ENCODE results near the gene EGFLAM.

EGFLAM gene

DNA sequence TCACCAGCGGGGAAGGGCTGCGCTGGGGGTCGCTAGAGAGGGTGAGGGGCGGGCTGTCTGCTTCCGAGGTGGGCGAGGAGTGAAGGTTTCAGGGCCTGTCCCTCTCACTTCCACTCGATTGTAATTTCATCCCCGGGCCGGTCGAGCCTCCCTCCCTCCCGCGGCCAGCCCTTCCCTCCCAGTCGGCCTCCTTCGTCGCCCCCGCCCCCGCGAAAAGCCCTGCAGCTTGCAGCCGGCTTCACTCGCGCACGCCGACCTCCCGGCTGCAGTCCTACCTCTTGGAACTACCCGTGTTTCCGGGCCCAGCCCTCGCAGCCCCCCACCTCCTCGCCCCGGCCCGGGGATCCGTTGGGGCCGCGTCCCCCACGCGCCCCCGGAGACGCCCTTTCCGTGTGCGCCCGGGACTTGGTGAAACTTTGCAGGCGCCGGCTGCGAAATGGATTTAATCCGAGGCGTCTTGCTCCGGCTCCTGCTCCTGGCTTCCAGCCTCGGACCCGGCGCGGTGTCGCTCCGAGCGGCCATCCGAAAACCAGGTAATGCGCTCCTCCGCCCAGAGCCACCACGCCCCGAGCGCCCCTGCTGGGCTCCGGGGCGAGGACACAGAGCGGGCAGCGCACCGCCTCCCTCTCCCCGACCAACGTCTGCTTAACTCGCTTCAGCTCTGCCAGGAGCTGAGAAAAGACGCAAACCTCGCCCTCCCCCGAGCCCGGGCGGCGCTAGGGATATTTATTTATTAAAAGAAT is at the start of gene EGFLAM:
EGFLAM (plus strand) TSS at position 241 of the 743 bp plus-strand sequence; CDS start at position 437, 196 bp downstream.
- no peak for DNase-seq (ENCODE audit: low read depth in 2 of 2)

DNA sequence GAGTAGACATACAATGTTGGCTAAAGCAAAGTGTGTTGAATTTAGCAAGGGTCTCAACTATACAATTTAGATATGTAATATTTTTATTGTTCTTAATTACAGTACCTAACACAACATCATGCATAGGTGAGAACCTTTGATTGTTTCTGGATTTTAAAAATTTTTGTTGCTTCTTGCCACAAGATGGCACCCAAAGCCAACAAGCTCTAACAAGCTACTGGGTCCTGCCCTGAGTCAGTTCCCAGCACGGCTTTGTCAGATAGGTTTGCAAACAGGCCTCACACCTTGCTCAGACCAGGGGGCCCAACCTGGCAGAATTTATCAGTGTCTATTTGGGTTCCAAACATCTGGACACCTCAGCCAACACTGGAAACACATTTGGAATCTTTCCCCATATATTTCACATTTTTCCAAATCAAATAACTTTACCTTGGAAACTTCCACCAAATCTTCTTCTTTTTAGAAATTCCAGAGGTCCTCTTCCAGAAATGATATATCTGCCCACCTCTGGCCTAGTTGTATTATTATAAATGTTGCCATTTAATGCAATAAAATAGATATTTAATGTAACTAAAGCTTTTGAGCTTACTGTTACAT is 49.5 kb upstream of the EGFLAM start:
- DNase-seq (ENCODE audit: low read depth in 2 of 2) = peak; percentile 4 to 7

DNA sequence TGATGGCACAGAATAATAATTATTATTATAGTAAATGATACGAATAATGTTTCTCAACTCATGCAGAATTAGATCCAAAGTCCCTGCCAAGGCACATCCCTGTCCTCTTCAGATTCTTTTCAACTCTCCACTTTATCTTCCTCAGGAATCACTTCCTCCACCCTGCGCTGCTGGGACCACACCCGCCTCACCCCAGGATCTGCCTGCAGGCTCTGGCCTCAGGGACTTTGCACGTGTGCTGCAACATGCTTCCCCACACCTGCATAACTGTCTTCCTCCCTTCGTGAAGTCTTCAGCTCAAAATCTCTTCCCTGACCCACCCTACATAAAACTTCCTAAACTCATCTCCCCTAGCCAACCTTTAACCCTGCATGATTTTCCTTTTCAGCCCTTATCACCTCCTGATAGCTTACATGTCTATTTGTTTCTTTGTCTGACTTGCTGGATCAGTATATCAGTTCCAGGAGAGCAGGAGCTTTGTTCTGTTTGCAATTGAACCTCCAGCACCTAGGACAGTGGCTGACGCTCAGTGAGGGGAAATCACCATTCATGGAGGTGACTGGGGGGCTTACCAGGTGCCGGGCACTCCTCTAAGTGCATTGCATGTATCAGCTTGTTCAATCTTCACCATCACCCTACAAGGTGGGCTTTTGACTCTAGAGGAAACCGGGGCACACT is 47.5 kb upstream of the EGFLAM start:
- DNase-seq (ENCODE audit: low read depth in 2 of 2) = no peak

DNA sequence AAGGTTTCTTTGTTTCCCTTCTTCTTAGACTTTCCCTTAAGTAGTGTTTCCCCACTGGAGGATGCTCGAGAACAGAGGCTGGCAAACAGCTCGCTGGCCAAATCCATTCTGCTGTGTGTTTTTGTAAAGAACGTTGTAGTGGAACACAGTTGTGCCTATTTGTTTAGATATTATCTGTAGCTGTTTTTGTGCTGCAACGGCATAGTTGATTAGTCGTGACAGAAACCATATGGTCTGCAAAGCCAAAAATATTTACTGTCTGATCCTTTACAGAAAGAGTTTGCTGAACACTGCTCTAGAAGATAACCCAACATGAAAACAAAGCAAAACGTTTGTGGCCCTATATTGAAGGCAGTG is 47.0 kb upstream of the EGFLAM start:
- DNase-seq (ENCODE audit: low read depth in 2 of 2) = no peak

DNA sequence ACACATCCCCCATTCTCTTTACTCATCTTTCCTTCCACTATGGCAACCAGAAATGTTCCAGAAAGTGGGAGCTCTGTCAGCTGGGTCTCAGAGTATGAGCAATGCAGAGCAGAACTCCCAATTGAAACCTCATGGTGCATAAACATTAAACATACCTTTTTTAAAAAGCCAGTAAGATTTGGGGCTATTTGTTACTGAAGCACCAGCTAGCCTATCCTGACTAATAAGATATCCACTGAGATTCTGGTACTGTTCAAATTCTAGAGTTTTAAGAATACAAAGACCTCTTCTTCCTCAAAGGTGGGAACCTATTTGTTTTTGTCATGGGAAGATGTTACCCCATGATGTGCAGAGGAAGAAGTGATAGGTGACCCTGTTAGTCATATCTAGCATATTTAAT is 46.1 kb upstream of the EGFLAM start:
- no peak for DNase-seq (ENCODE audit: low read depth in 2 of 2)

DNA sequence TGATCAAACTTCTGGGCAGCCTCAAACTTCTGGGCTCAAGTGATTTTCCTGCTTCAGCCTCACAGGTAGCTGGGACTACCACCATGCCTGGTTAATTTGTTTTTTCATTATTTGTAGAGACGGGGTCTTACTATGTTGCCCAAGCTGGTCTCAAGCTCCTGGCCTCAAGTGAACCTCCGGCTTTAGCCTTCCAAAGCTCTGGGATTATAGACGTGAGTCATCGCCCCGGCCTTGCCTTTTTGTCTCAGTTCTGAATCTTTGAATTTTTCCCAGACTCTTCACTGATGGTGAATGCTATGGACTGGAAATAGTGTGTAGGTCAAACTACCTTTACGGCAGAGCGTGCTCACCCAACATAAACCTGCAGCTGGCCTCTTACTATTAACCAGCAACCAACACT is 32.3 kb upstream of the EGFLAM start:
- no peak for DNase-seq (ENCODE audit: low read depth in 2 of 2)

DNA sequence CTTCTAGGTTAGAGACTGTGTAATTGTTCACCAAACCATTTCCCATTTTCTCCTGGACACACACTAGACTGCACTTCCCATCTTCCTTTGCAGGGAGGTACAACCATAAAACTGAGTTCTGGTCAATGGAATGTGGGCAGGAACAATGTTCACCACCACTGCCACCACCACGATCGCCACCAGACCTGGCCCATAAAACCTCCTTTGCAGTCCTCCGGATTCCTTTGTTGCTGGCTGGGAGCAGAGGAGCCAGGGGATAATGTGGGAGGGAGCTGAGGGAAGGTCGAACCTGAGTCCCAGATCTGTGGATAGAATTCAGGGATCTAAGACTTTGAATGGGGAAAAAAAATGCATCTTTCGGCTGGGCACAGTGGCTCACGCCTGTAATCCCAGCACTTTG is 29.4 kb upstream of the EGFLAM start:
- no peak for DNase-seq (ENCODE audit: low read depth in 2 of 2)

DNA sequence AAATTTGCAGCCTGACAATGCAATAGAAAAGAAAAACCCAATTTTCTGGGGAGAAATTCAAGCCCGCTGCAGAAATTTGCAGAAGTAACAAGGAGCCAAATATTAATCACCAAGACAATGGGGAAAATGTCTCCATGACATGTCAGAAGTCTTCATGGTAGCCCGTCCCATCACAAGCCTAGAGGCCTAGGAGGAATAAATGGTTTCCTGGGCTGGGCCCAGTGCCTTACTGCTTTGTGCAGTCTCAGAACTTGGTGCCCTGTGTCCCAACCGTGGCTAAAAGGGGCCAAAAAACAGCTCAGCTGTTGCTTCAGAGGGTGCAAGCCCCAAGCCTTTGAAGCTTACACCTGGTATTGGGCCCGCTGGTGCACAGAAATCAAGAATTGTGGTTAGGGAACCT is 23.6 kb upstream of the EGFLAM start:
- DNase-seq (ENCODE audit: low read depth in 2 of 2) = no peak

DNA sequence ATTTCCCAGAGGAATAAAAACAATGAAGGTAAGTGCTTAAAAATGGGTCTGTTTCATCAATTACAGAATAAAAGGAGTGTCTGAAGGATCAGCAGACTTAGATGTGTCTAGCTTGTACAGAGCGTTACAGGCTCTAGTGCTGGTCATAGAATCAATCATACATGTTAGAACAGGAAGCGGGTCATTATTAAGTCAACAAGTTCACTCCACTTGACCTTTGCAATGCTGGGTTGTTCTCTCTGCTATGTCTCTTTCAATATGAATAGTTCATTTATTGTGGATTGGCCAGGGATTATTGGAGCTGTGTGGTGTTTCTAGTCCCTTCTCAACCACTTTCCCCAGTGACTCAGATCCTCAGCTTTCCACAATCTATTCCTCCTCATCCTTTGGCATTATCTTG is 20.7 kb upstream of the EGFLAM start:
- DNase-seq (ENCODE audit: low read depth in 2 of 2) = no peak

DNA sequence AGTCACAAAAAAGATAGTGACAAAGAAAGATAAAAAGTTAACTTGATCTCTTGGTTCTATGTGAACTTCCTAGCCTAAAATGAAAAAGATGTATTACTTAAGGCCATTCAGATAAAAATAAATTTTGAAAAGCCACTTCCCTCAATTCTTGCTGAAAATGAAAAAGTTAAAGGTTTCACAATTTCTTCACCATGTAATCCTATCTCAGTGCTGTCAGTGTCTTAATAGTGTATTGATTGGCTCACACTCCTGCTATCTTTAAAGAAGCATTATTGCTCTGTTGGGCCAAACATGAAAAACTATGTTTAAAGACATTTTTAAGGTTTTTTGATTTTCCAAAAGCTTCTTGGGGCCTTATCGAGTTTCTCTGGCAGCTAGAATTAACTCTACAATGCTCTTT is 18.1 kb upstream of the EGFLAM start:
- DNase-seq (ENCODE audit: low read depth in 2 of 2) = no peak

DNA sequence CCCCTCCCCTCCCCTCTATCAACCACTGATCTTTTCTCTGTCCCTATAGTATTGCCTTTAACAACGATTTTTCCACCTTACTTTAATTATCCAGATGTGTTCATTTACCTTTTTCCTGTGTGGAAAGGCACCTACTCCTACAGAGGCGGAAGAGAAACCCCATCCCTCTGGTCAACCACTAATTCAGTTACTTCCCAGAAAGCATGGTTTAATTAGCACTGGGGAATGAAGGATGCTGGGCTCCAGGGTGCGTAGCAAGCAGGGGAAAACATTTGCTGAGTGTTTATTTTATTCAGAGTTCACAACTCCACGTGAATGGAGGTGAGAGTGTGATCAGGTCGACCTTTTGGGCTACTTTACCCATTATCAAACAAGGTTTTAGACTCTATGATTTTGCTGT is 16.7 kb upstream of the EGFLAM start:
- DNase-seq (ENCODE audit: low read depth in 2 of 2) = no peak

DNA sequence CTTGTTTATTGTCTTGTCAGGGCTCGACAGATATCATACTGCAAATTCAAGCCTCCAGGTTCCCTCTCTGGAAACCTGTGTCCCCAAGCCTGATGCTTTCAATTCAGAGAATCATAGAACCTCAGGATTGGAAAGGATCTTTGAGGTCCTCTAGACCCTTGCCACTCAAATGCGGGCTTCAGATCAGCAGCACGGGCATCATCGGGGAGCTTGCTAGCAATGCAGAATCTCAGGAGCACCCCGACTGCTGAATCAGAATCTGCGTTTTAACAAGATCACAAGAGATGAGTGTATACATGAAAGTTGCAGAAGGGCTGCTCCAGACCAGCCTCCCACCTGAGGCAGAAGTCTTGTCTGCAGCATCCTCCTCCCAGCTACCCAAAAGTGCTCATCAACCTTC is 13.1 kb upstream of the EGFLAM start:
- no peak for DNase-seq (ENCODE audit: low read depth in 2 of 2)

DNA sequence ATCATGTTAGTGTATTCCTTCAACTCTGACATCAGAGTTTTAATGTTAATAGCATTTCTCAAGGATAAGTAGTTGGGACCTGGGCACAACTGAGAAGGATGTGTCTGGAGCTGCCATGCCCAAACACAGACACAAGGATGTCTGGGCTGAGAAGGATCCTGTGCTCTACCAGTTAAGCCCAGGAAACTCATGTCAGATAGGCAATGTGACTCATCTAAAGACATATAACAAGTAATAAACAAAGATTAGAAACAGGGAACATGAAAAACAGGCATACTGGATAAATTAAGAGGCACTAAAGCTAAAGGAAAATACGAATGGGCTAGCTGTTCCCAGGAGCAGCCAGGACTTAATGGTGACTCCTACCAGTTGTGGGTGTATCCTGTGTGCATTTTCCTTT is 9.1 kb upstream of the EGFLAM start:
- no peak for DNase-seq (ENCODE audit: low read depth in 2 of 2)

DNA sequence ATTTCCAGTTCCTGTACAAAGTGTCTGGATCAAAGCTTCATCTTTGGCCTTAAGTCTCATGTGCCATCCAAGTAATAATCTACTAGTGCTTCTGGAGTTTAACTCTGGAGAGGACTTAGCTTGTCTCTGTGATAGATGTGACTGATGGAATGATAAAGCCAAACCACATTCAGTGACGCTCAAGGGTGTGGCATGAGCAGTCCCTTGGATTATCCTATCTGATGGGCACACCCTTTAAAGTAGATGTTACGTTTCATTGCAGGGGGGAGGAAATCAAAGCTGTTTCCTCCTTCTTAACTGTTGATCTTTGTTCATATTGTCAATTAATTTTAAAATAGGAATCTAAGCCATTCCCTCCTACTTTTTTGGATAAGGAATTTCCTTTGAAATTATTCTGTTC is 8.5 kb upstream of the EGFLAM start:
- DNase-seq (ENCODE audit: low read depth in 2 of 2) = no peak

DNA sequence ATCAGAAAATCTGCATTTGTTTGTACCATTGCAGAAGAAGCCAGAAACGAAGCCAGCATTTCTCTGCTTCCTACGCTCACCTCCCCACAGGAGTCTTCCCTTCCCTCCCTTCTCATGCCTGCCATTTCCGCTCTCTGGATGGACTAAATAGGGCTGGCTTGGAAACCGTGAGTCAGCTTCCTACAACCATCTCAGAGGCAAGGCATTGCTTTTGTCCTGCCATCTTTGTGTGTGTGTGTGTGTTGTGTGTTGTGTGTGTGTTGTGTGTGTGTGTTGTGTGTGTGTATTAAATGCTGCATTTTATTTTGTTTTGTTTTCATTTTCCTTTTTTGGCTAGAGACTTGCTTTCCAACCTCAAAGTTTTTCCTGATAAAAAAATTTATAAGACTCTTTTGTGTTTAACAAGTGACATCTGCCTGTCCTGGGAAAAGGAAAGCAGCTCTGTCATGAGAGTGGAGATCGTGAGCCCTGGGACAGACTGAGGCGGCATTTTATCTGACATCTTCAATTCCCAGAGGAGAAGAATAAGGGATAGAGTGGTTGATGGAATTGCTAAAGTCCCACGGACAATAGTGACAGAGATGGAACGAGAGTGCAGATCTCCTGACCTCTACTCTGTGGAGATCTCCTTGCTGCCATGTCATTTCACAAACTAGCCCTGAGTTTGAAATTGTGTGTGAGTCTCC is 7.5 kb upstream of the EGFLAM start:
- no peak for DNase-seq (ENCODE audit: low read depth in 2 of 2)

DNA sequence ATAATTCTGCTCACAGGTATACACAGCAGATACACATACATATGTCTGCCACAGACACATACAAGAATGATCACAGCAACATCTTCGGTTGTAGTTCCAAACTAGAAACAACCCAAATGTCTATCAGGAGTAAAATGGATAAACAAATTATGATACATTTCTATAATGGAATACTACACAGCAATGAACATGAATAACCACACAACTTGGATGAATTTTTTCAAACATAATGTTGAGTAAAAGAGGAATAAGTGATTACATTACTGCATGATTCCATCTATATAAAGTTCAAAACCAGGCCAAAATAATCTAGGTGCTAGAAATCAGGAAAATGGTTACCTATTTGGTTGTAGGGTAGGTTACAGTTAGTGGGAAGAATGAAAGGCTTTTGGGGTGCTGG is 4.6 kb upstream of the EGFLAM start:
- DNase-seq (ENCODE audit: low read depth in 2 of 2) = no peak

DNA sequence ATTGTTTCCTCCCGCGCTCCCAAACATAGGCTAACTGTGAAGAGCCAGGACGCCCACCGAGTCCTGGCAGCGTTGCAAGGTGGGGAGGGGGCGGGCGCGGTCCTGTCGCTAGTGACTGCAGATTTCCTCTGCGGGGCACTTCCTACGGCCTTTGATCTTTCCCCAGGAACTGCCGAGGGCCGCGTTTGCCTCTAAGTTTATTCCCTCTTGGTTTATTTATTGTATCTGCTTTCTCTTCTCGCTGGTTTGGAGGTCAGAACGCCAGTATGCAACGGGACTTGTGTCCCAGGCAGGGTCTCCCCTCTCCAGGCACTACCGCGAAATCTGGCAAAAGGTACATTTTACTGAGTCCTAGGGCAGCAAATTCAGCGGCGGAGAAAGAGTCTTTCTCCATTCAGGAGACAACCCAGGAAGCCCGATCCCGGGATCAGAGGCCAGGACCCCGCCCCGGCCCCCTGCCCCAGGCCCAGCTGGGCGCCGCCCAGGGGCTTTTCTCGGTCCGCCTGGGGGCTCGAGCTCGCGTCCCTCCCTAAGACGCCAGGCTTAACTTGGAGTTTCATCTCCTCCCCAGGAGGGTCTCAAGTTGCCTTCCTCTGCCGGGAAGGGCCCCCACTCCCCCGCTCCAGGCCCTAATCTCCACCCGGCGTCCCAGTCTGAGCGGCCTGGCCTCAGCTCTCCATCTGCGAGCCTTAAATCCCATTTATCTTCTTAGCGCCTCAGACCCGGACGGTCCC is 884 bp upstream of the EGFLAM start:
- no peak for DNase-seq (ENCODE audit: low read depth in 2 of 2)

DNA sequence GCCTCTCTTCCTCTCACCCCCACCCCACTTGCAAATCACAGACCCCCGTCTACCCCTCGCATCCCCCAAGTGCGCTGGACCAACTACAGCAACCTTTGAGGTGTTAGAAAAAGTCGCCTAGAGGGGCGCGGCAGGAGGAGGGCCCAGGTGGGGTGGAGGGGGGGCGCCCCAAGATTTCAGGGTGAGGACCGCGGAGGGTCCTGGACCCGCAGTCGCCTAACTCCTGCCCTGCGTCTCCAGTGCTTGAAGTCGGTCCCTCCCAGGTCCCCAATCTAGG is 379 bp upstream of the EGFLAM start:
- DNase-seq (ENCODE audit: low read depth in 2 of 2) = no peak

DNA sequence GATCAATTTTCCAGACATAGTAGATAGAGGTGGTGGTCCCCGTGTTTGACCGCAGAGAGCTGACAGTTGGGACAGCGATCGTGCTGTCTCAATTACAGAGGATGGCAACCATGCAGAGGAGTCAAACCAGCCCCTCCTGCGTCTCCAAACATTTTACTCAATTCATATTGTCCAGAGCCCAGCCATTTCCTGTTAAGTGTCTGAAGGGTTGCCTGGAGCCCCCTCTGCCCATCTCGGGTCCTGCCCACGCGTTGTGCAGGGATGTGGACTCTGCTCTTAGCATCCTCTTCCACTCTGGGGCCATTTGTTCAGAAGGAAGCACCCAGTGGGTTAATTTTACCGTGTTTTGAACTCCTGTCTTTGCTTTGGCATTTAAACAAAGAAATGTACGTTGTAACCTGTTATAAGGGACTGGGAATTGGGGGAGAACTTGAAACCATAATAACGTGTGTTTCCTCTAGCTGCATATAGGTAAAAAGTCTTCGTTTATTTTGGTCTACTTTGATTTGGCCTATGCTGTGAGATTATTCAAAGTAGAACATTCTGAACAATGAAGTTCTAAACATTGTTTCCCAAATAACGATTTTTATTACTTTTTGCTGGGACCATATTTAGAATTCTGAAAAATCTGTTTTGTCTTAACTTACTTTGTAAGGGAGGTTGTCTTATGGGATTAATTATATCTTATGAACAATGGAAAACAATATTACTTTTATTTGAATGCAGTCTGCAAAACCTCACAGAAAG is 876 bp downstream of the EGFLAM start:
- no peak for DNase-seq (ENCODE audit: low read depth in 2 of 2)

DNA sequence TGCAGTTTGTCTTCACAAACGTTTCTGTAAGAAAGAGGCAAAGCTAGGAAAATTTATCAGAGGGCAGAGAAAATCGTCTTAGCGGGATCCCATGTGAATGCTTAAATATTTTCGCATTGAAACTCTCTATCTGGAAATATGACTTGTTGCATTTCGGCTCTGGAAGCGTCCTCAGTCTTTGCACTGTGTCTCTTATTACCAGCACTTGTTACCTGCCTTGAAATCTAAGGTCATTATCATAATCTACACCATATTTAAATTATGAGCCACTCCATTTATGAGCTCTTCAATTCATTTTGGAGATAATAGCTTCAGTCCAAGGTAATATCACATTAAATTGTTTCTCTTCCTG is 1.4 kb downstream of the EGFLAM start:
- DNase-seq (ENCODE audit: low read depth in 2 of 2) = no peak

DNA sequence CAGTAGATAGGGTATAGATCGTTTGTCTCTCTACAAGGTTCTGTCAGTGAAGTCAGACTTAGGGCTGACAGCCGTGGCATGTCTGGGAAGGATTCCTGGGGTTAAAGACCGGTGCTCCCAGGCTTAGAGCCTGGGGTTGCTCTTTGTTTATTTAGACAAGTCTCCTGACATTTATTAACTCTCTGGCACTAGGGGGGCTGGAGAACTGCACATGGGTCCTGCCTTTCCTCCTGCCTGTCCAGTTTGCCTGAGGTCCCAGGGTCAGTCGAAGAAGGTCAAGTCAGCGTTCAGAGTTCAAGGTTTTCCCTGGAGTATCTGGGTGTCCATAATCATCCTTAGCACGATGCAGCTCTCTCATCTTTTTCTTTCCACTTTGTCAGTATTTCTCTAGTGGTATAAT is 5.6 kb downstream of the EGFLAM start:
- DNase-seq (ENCODE audit: low read depth in 2 of 2) = no peak
